AG08395 (cell line): Measurements from ENCODE around the gene GLTPD2.

Source experiments
- DNase-seq: peaks from one replicate; pipeline ENCODE4 v3.0.0; 2012; ENCODE audit warnings: mixed read lengths, low spot score

Gene GLTPD2

GRCh38 chr17:4788807-4789700, at the start of gene GLTPD2:
TSS of gene GLTPD2 (plus strand) at chr17:4788964. CDS start at chr17:4789012, 48 bp downstream.
- DNase-seq: no peak

- DNase-seq: peak; percentile 57
These were observed 49.4 kb upstream of the GLTPD2 start, which contains the start of the genes CXCL16 and ZMYND15 for GRCh38 chr17:4739122-4740024. TSS of gene CXCL16 (minus strand) at chr17:4739928. CDS start at chr17:4739339, 589 bp downstream. TSS of gene ZMYND15 (plus strand) at chr17:4739833. CDS start at chr17:4740549, 716 bp downstream.

GRCh38 chr17:4740025-4740351, 48.8 kb upstream of the GLTPD2 start:
- DNase-seq: no peak

- no peak for DNase-seq
These were observed 48.2 kb upstream of the GLTPD2 start for GRCh38 chr17:4740584-4740983.

- no peak for DNase-seq
These were observed 47.2 kb upstream of the GLTPD2 start for GRCh38 chr17:4741544-4741943.

GRCh38 chr17:4742133-4742532, 46.6 kb upstream of the GLTPD2 start:
- no peak for DNase-seq

GRCh38 chr17:4742629-4743028, 46.1 kb upstream of the GLTPD2 start:
- DNase-seq: no peak

GRCh38 chr17:4743216-4743615, 45.5 kb upstream of the GLTPD2 start:
- DNase-seq: no peak

- DNase-seq: no peak
These were observed 44.9 kb upstream of the GLTPD2 start for GRCh38 chr17:4743898-4744297.

GRCh38 chr17:4744999-4745969, 43.5 kb upstream of the GLTPD2 start:
- DNase-seq: no peak

GRCh38 chr17:4747847-4748246, 40.9 kb upstream of the GLTPD2 start:
- no peak for DNase-seq

- DNase-seq: no peak
These were observed 40.1 kb upstream of the GLTPD2 start for GRCh38 chr17:4748686-4749085.

GRCh38 chr17:4750606-4751005, 38.2 kb upstream of the GLTPD2 start:
- no peak for DNase-seq

- DNase-seq: no peak
These were observed 36.8 kb upstream of the GLTPD2 start for GRCh38 chr17:4751932-4752331.

GRCh38 chr17:4753392-4753791, 35.4 kb upstream of the GLTPD2 start:
- DNase-seq: no peak

- no peak for DNase-seq
These were observed 29.0 kb upstream of the GLTPD2 start for GRCh38 chr17:4759776-4760236.

- no peak for DNase-seq
These were observed 24.2 kb upstream of the GLTPD2 start for GRCh38 chr17:4764595-4764994.

GRCh38 chr17:4766201-4766600, 22.6 kb upstream of the GLTPD2 start:
- no peak for DNase-seq

GRCh38 chr17:4766723-4767122, 22.0 kb upstream of the GLTPD2 start:
- no peak for DNase-seq

GRCh38 chr17:4768298-4768697, 20.5 kb upstream of the GLTPD2 start:
- DNase-seq: no peak

- DNase-seq: peak; percentile 64
These were observed 19.1 kb upstream of the GLTPD2 start for GRCh38 chr17:4769628-4770027.
